NB4 (cell line): ENCODE data around the gene LYVE1.

Experiments used
- CTCF ChIP-seq: IDR thresholded peaks from one replicate; pipeline ENCODE4 v1.5.1; 2012; ENCODE audit warnings: low read depth, low read length
- MAX ChIP-seq: IDR thresholded peaks from 2 replicates; pipeline ENCODE4 v1.6.1; 2011; ENCODE audit warnings: low read depth, low read length
- MYC ChIP-seq: IDR thresholded peaks from 2 replicates; pipeline ENCODE4 v1.6.1; 2011; ENCODE audit warnings: low read depth, low read length

- TF ChIP-seq CTCF (no peak), MYC (no peak), MAX (no peak)
Measured at GRCh38 chr11:10573028-10573427, 4.6 kb upstream of the LYVE1 start.
